GM12801 (cell line): ENCODE results near the gene RTL9.

ENCODE experiments used
- CTCF ChIP-seq: IDR thresholded peaks from one replicate; pipeline ENCODE4 v1.5.1; 2011; ENCODE audit warnings: control low read depth; ENCODE audit not compliant: insufficient read length; ENCODE audit errors: extremely low read depth

The RTL9 gene

GRCh38 chrX:110327336-110327735 lies 31.3 kb upstream of the RTL9 start:
- TF ChIP-seq CTCF, result no peak

- TF ChIP-seq CTCF, result no peak
Measured at GRCh38 chrX:110331444-110332030, 27.1 kb upstream of the RTL9 start.

GRCh38 chrX:110338935-110339334 lies 19.7 kb upstream of the RTL9 start:
- TF ChIP-seq CTCF, result no peak

- no peak for TF ChIP-seq CTCF
Measured at GRCh38 chrX:110341189-110342035, 17.2 kb upstream of the RTL9 start.

GRCh38 chrX:110346681-110347080 lies 12.0 kb upstream of the RTL9 start:
- TF ChIP-seq CTCF, result no peak

GRCh38 chrX:110359273-110359672 lies 625 bp downstream of the RTL9 start:
- TF ChIP-seq CTCF, result no peak

GRCh38 chrX:110363244-110363643 lies 4.6 kb downstream of the RTL9 start:
- no peak for TF ChIP-seq CTCF
